Liver (tissue), 9 donors: ENCODE data around the gene ABTB2. TPM values are rescaled to one million over a fixed set of nuclear protein-coding genes. Genes with fewer than 3 reads are reported as not detected.

Experiments used
- DNase-seq: peaks from one replicate; pipeline ENCODE4 v3.0.0-alpha.2; 2017; ENCODE audit warnings: low spot score
- H3K27ac ChIP-seq, 2 donors: one replicate each; pipeline ENCODE4 v1.7.0; 2013; ENCODE audit warnings: inconsistent platforms in 2 of 2, low read length in 2 of 2, control low read depth in 1 of 2, low read depth in 1 of 2, mild to moderate bottlenecking in 1 of 2
- H3K27me3 ChIP-seq, 4 donors: one replicate each; pipeline versions ENCODE4 v1.6.1 to v1.7.0; 2013; ENCODE audit warnings: low read length in 3 of 4, inconsistent platforms in 1 of 4, mild to moderate bottlenecking in 1 of 4, moderate library complexity in 1 of 4; ENCODE audit not compliant: control insufficient read depth in 4 of 4, insufficient read depth in 4 of 4
- H3K36me3 ChIP-seq, 4 donors: one replicate each; pipeline versions ENCODE4 v1.6.1 to v1.7.0; 2013; ENCODE audit warnings: low read length in 3 of 4, mild to moderate bottlenecking in 3 of 4, low read depth in 1 of 4, moderate library complexity in 1 of 4; ENCODE audit not compliant: control insufficient read depth in 4 of 4, insufficient read depth in 3 of 4
- H3K4me1 ChIP-seq, 4 donors: one replicate each; pipeline versions ENCODE4 v1.6.1 to v1.7.0; 2013; ENCODE audit warnings: low read length in 3 of 4, mild to moderate bottlenecking in 3 of 4, moderate library complexity in 1 of 4; ENCODE audit not compliant: control insufficient read depth in 4 of 4, insufficient read depth in 4 of 4
- H3K4me3 ChIP-seq, 3 donors: one replicate each; pipeline versions ENCODE4 v1.6.1 to v1.7.0; 2013; ENCODE audit warnings: low read length in 3 of 3, control low read depth in 1 of 3, low read depth in 1 of 3, mild to moderate bottlenecking in 1 of 3
- H3K9ac ChIP-seq, 2 donors: one replicate each; pipeline ENCODE4 v1.7.0; 2013; ENCODE audit warnings: low read length in 2 of 2, mild to moderate bottlenecking in 2 of 2, moderate library complexity in 2 of 2, control low read depth in 1 of 2, low read depth in 1 of 2
- H3K9me3 ChIP-seq, 4 donors: one replicate each; pipeline versions ENCODE4 v1.6.1 to v1.7.0; 2013; ENCODE audit warnings: low read length in 3 of 4; ENCODE audit not compliant: control insufficient read depth in 4 of 4
- EGR1 ChIP-seq, 2 donors: IDR thresholded peaks; 2 replicates each; pipeline ENCODE4 v1.6.1; 2016 to 2018; ENCODE audit warnings: antibody characterized with exemption in 2 of 2, low read depth in 2 of 2
- FOXA1 ChIP-seq: IDR thresholded peaks from 2 replicates; pipeline ENCODE4 v1.6.1; 2016; ENCODE audit warnings: antibody characterized with exemption
- FOXA2 ChIP-seq: IDR thresholded peaks from 2 replicates; pipeline ENCODE4 v1.6.1; 2016; ENCODE audit warnings: antibody characterized with exemption
- GABPA ChIP-seq, 2 donors: IDR thresholded peaks in 1 of 2; conservative IDR thresholded peaks in 1 of 2; 2 replicates each; pipeline ENCODE4 v1.6.1; 2016; ENCODE audit warnings: antibody characterized with exemption in 2 of 2, mild to moderate bottlenecking in 1 of 2, moderate library complexity in 1 of 2
- HNF4A ChIP-seq, 2 donors: conservative IDR thresholded peaks; 2 replicates each; pipeline ENCODE4 v1.6.1; 2016; ENCODE audit warnings: antibody characterized with exemption in 2 of 2, mild to moderate bottlenecking in 2 of 2
- HNF4G ChIP-seq: IDR thresholded peaks from 2 replicates; pipeline ENCODE4 v1.6.1; 2016; ENCODE audit warnings: antibody characterized with exemption
- JUND ChIP-seq, 2 donors: IDR thresholded peaks; 2 replicates each; pipeline ENCODE4 v1.6.1; 2016; ENCODE audit warnings: antibody characterized with exemption in 2 of 2
- NR2F2 ChIP-seq: IDR thresholded peaks from 2 replicates; pipeline ENCODE4 v1.6.1; 2016; ENCODE audit warnings: antibody characterized with exemption
- RAD21 ChIP-seq, 2 donors: IDR thresholded peaks; 2 replicates each; pipeline ENCODE4 v1.6.1; 2016; ENCODE audit warnings: antibody characterized with exemption in 2 of 2, mild to moderate bottlenecking in 2 of 2
- RXRA ChIP-seq, 2 donors: IDR thresholded peaks; 2 replicates each; pipeline ENCODE4 v1.6.1; 2017 to 2018; ENCODE audit warnings: antibody characterized with exemption in 2 of 2, mild to moderate bottlenecking in 1 of 2
- SP1 ChIP-seq: IDR thresholded peaks from 2 replicates; pipeline ENCODE4 v1.6.1; 2018; ENCODE audit warnings: antibody characterized with exemption, mild to moderate bottlenecking
- TAF1 ChIP-seq: conservative IDR thresholded peaks from 2 replicates; pipeline ENCODE4 v1.6.1; 2016; ENCODE audit warnings: antibody characterized with exemption, mild to moderate bottlenecking
- YY1 ChIP-seq: IDR thresholded peaks from 2 replicates; pipeline ENCODE4 v1.6.1; 2016; ENCODE audit warnings: antibody characterized with exemption, mild to moderate bottlenecking
- WGBS: extraction: QIAGEN DNeasy Blood & Tissue Kit; methylation state at CpG from one replicate; pipeline ENCODE4 v1.1.7; 2013; 5-methylcytosine and 5-hydroxymethylcytosine counted together
- polyA plus RNA-seq, 2 donors: library from polyadenylated mRNA; stranded (reverse) in 1 of 2; unstranded in 1 of 2; fragments of 200-250 nt in 1 of 2; fragments of >200 nt in 1 of 2; fragmentation: Nextera tagmentation in 1 of 2; extraction: Ambion mirVana in 1 of 2; gene quantifications; one replicate each; pipeline versions ENCODE4 v1.2.1 to v1.2.3, GENCODE V29; 2013 to 2015
- total RNA-seq, 2 donors: library from RNA; depleted of rRNA; stranded (reverse); fragments of >200 nt; gene quantifications; one replicate each; pipeline ENCODE4 v1.2.3, GENCODE V29; 2014
- TF ChIP-seq, protein P1 (sequence below): IDR thresholded peaks from 2 replicates; pipeline ENCODE4 v1.6.1; 2016; ENCODE audit warnings: antibody characterized with exemption, mild to moderate bottlenecking
- TF ChIP-seq, protein P2 (sequence below): IDR thresholded peaks from 2 replicates; pipeline ENCODE4 v1.6.1; 2016; ENCODE audit warnings: antibody characterized with exemption
- TF ChIP-seq, protein P3 (sequence below): fragments of 150-350 bp; IDR thresholded peaks from 2 replicates; pipeline ENCODE4 v1.5.1; 2017; ENCODE audit warnings: improper control_type of control experiment, low read depth, low read length; ENCODE audit not compliant: missing input control
- TF ChIP-seq, protein P4 (sequence below): IDR thresholded peaks from 2 replicates; pipeline ENCODE4 v1.6.1; 2016; ENCODE audit warnings: antibody characterized with exemption
- TF ChIP-seq, protein P5 (sequence below): IDR thresholded peaks from 2 replicates; pipeline ENCODE4 v1.6.1; 2016; ENCODE audit warnings: antibody characterized with exemption
- donor health status: healthy.
- donor health status: healthy.
- donor health status: healthy.
- donor health status: healthy.
- donor health status: healthy.

Gene ABTB2
- total and polyA plus RNA-seq, 4 donors: 2.4 to 8.9 (median 6.1) TPM

- TF ChIP-seq, protein P1, sequence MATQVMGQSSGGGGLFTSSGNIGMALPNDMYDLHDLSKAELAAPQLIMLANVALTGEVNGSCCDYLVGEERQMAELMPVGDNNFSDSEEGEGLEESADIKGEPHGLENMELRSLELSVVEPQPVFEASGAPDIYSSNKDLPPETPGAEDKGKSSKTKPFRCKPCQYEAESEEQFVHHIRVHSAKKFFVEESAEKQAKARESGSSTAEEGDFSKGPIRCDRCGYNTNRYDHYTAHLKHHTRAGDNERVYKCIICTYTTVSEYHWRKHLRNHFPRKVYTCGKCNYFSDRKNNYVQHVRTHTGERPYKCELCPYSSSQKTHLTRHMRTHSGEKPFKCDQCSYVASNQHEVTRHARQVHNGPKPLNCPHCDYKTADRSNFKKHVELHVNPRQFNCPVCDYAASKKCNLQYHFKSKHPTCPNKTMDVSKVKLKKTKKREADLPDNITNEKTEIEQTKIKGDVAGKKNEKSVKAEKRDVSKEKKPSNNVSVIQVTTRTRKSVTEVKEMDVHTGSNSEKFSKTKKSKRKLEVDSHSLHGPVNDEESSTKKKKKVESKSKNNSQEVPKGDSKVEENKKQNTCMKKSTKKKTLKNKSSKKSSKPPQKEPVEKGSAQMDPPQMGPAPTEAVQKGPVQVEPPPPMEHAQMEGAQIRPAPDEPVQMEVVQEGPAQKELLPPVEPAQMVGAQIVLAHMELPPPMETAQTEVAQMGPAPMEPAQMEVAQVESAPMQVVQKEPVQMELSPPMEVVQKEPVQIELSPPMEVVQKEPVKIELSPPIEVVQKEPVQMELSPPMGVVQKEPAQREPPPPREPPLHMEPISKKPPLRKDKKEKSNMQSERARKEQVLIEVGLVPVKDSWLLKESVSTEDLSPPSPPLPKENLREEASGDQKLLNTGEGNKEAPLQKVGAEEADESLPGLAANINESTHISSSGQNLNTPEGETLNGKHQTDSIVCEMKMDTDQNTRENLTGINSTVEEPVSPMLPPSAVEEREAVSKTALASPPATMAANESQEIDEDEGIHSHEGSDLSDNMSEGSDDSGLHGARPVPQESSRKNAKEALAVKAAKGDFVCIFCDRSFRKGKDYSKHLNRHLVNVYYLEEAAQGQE: no peak
- TF ChIP-seq RAD21 (IDR thresholded peaks at IDR 0.05) (peak in 1 of 2 donors; percentile 17), SP1 (peak; percentile 29)
These were observed 18.4 kb downstream of the ABTB2 start (continued) for GRCh38 chr11:34339149-34340064.

DNA sequence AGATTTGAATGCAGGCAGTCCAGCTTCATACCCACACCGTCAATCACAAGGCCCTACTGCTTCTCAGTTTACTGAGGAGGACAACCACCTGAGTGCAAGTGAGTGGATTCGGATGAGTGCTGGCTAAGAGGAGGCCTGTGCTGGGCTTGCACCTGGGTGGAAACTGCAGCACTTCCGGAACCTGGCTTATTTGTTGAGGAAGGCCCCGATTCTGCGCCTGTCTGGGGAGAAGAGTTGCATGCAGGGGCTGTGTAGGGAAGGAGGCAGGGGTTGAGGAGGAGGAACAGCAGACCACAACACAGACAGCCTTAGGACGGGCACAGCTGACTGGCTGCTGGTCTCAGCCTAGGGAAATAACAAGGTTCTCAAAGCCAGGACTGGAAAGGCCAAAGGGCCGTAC, 20.8 kb downstream of the ABTB2 start:
- H3K9ac ChIP-seq: no peak overlapping the region
- no peaks in the 10 kb centered on the region for H3K36me3 ChIP-seq
- no peaks in the 10 kb centered on the region for H3K9me3 ChIP-seq
- 96% methylated on average over 7 of the region's 7 CpGs for WGBS
- no peaks in the 10 kb centered on the region for H3K27me3 ChIP-seq
- peaks cover 8 to 49% (median 34%) of the 10 kb centered on the region in 4 donors for H3K4me1 ChIP-seq
- TF ChIP-seq NR2F2: no peak
- no peak for TF ChIP-seq FOXA2
- TF ChIP-seq EGR1 (IDR thresholded peaks at IDR 0.05; ENCODE audit: low read depth in 2 of 2): no peak
- no peak for TF ChIP-seq RXRA (IDR thresholded peaks at IDR 0.05)
- TF ChIP-seq HNF4A (conservative IDR thresholded peaks at IDR 0.05): no peak
- TF ChIP-seq SP1: no peak
- no peak for TF ChIP-seq FOXA1
- TF ChIP-seq, protein P1: no peak
- TF ChIP-seq TAF1: no peak
- no peak for TF ChIP-seq HNF4G
- TF ChIP-seq, protein P2, sequence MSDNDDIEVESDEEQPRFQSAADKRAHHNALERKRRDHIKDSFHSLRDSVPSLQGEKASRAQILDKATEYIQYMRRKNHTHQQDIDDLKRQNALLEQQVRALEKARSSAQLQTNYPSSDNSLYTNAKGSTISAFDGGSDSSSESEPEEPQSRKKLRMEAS: no peak
- TF ChIP-seq, protein P3, sequence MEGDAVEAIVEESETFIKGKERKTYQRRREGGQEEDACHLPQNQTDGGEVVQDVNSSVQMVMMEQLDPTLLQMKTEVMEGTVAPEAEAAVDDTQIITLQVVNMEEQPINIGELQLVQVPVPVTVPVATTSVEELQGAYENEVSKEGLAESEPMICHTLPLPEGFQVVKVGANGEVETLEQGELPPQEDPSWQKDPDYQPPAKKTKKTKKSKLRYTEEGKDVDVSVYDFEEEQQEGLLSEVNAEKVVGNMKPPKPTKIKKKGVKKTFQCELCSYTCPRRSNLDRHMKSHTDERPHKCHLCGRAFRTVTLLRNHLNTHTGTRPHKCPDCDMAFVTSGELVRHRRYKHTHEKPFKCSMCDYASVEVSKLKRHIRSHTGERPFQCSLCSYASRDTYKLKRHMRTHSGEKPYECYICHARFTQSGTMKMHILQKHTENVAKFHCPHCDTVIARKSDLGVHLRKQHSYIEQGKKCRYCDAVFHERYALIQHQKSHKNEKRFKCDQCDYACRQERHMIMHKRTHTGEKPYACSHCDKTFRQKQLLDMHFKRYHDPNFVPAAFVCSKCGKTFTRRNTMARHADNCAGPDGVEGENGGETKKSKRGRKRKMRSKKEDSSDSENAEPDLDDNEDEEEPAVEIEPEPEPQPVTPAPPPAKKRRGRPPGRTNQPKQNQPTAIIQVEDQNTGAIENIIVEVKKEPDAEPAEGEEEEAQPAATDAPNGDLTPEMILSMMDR: no peak
- no peak for TF ChIP-seq RAD21 (IDR thresholded peaks at IDR 0.05)
- TF ChIP-seq, protein P4, sequence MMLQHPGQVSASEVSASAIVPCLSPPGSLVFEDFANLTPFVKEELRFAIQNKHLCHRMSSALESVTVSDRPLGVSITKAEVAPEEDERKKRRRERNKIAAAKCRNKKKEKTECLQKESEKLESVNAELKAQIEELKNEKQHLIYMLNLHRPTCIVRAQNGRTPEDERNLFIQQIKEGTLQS: no peak
- no peak for TF ChIP-seq GABPA (IDR thresholded peaks at IDR 0.05 in 1 of 2, conservative IDR thresholded peaks at IDR 0.05 in 1 of 2)
- TF ChIP-seq, protein P5, sequence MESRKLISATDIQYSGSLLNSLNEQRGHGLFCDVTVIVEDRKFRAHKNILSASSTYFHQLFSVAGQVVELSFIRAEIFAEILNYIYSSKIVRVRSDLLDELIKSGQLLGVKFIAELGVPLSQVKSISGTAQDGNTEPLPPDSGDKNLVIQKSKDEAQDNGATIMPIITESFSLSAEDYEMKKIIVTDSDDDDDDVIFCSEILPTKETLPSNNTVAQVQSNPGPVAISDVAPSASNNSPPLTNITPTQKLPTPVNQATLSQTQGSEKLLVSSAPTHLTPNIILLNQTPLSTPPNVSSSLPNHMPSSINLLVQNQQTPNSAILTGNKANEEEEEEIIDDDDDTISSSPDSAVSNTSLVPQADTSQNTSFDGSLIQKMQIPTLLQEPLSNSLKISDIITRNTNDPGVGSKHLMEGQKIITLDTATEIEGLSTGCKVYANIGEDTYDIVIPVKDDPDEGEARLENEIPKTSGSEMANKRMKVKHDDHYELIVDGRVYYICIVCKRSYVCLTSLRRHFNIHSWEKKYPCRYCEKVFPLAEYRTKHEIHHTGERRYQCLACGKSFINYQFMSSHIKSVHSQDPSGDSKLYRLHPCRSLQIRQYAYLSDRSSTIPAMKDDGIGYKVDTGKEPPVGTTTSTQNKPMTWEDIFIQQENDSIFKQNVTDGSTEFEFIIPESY: no peak
- TF ChIP-seq JUND (IDR thresholded peaks at IDR 0.05): no peak
- no peak for TF ChIP-seq YY1
- no peak for DNase-seq
- no peak overlapping the region for H3K27ac ChIP-seq
- H3K4me3 ChIP-seq: no peak overlapping the region
